WTC11 (cell line): Measurements from ENCODE around the gene AP5B1. TPM values are rescaled to one million over a fixed set of nuclear protein-coding genes. Genes with fewer than 3 reads are reported as not detected.

Experiments used
- ATAC-seq: fragments of 200-7000 bp; cut with Tn5 transposase; 2 replicates; pipeline ENCODE4 v1.10.0; 2021; ENCODE audit warnings: mild to moderate bottlenecking, moderate library complexity
- CTCF ChIA-PET: fragments of 300-600 bp; sonication (Branson Sonifier 250); formaldehyde crosslinking; loops from one replicate; lab custom pipeline; 2021; ENCODE audit warnings: antibody characterized with exemption; lab: Charles Lee
- POLR2A ChIA-PET: fragments of 350-600 bp; sonication (Branson Sonifier 250); formaldehyde crosslinking; loops from one replicate; lab custom pipeline; 2021; ENCODE audit warnings: antibody characterized with exemption; lab: Charles Lee
- DNase-seq: peaks from one replicate; pipeline ENCODE4 v3.0.0; 2021; ENCODE audit warnings: low spot score
- H3K27ac Mint-ChIP-seq: 2 replicates; pipeline ENCODE4 v1.8.0; 2021; ENCODE audit warnings: mixed read lengths
- H3K27me3 Mint-ChIP-seq: 2 replicates; pipeline ENCODE4 v1.8.0; 2021; ENCODE audit warnings: low read depth, mild to moderate bottlenecking, moderate library complexity, mixed read lengths
- H3K36me3 Mint-ChIP-seq: 2 replicates; pipeline ENCODE4 v1.8.0; 2021; ENCODE audit warnings: mixed read lengths
- H3K4me1 Mint-ChIP-seq: 2 replicates; pipeline ENCODE4 v1.8.0; 2022; ENCODE audit warnings: mixed read lengths
- H3K4me3 Mint-ChIP-seq: 2 replicates; pipeline ENCODE4 v1.8.0; 2021; ENCODE audit warnings: mild to moderate bottlenecking, moderate library complexity, mixed read lengths
- H3K9me3 Mint-ChIP-seq: 2 replicates; pipeline ENCODE4 v1.8.0; 2021; ENCODE audit warnings: mixed read lengths
- ATF1 ChIP-seq: sonication (generic); formaldehyde crosslinking; IDR thresholded peaks from 2 replicates; pipeline ENCODE4 v1.8.1; 2023; ENCODE audit warnings: mild to moderate bottlenecking, moderate library complexity, missing genetic modification reagents
- EMX1 ChIP-seq: fragments of 250-450 bp; sonication (Bioruptor Pico); IDR thresholded peaks from 2 replicates; pipeline ENCODE4 v1.8.0; 2021; ENCODE audit warnings: mild to moderate bottlenecking
- HMGA2 ChIP-seq: fragments of 250-450 bp; sonication (Bioruptor Pico); IDR thresholded peaks from 2 replicates; pipeline ENCODE4 v1.4.0; 2021; ENCODE audit warnings: mild to moderate bottlenecking, moderate library complexity
- SP1 ChIP-seq: sonication (generic); formaldehyde crosslinking; conservative IDR thresholded peaks from 2 replicates; pipeline ENCODE4 v1.8.1; 2022; ENCODE audit warnings: missing genetic modification reagents
- TEAD1 ChIP-seq: sonication (generic); formaldehyde crosslinking; IDR thresholded peaks from 2 replicates; pipeline ENCODE4 v1.8.0; 2022; ENCODE audit warnings: mild to moderate bottlenecking, missing genetic modification reagents
- ZNF138 ChIP-seq: sonication (generic); formaldehyde crosslinking; conservative IDR thresholded peaks from 2 replicates; pipeline ENCODE4 v1.8.1; 2022; ENCODE audit warnings: mild to moderate bottlenecking, moderate library complexity, missing genetic modification reagents
- ZNF219 ChIP-seq: sonication (generic); formaldehyde crosslinking; IDR thresholded peaks from 2 replicates; pipeline ENCODE4 v1.8.0; 2023; ENCODE audit warnings: missing genetic modification reagents, mild to moderate bottlenecking, borderline replicate concordance
- ZNF416 ChIP-seq: fragments of 250-450 bp; sonication (Bioruptor Pico); IDR thresholded peaks from 2 replicates; pipeline ENCODE4 v1.9.0; 2021; ENCODE audit warnings: mild to moderate bottlenecking, inconsistent platforms
- total RNA-seq: library from RNA; stranded (reverse); gene quantifications from 3 replicates; pipeline ENCODE4 v1.2.3, GENCODE V29; 2021
- TF ChIP-seq, protein P1 (sequence below): fragments of 250-450 bp; sonication (Bioruptor Pico); IDR thresholded peaks from 2 replicates; pipeline ENCODE4 v1.9.0; 2021; ENCODE audit warnings: mild to moderate bottlenecking, borderline replicate concordance
- TF ChIP-seq, protein P2 (sequence below): sonication (generic); formaldehyde crosslinking; conservative IDR thresholded peaks from 2 replicates; pipeline ENCODE4 v1.8.1; 2023; ENCODE audit warnings: mild to moderate bottlenecking, low read depth, missing genetic modification reagents, moderate library complexity
- TF ChIP-seq, protein P3 (sequence below): sonication (generic); formaldehyde crosslinking; IDR thresholded peaks from 2 replicates; pipeline ENCODE4 v1.8.0; 2022; ENCODE audit warnings: mild to moderate bottlenecking, missing genetic modification reagents
- TF ChIP-seq, protein P4 (sequence below): sonication (generic); formaldehyde crosslinking; conservative IDR thresholded peaks from 2 replicates; pipeline ENCODE4 v1.8.1; 2022; ENCODE audit warnings: mild to moderate bottlenecking, missing genetic modification reagents
- TF ChIP-seq, protein P5 (sequence below): sonication (generic); formaldehyde crosslinking; IDR thresholded peaks from 2 replicates; pipeline ENCODE4 v1.8.1; 2022; ENCODE audit warnings: low read depth, missing genetic modification reagents, borderline replicate concordance
- TF ChIP-seq, protein P6 (sequence below): sonication (generic); formaldehyde crosslinking; IDR thresholded peaks from 2 replicates; pipeline ENCODE4 v1.8.1; 2023; ENCODE audit warnings: mild to moderate bottlenecking, missing genetic modification reagents
- TF ChIP-seq, protein P7 (sequence below): fragments of 250-450 bp; sonication (Bioruptor Pico); IDR thresholded peaks from 2 replicates; pipeline ENCODE4 v1.9.0; 2021; ENCODE audit warnings: mild to moderate bottlenecking
- TF ChIP-seq, protein P8 (sequence below): sonication (generic); formaldehyde crosslinking; IDR thresholded peaks from 2 replicates; pipeline ENCODE4 v1.8.0; 2022; ENCODE audit warnings: missing genetic modification reagents
- TF ChIP-seq, protein P9 (sequence below): sonication (generic); formaldehyde crosslinking; IDR thresholded peaks from 2 replicates; pipeline ENCODE4 v1.8.0; 2023; ENCODE audit warnings: missing genetic modification reagents

The AP5B1 gene
- total RNA-seq, 1 experiment from 2014 or later, result 17.2 TPM

DNA sequence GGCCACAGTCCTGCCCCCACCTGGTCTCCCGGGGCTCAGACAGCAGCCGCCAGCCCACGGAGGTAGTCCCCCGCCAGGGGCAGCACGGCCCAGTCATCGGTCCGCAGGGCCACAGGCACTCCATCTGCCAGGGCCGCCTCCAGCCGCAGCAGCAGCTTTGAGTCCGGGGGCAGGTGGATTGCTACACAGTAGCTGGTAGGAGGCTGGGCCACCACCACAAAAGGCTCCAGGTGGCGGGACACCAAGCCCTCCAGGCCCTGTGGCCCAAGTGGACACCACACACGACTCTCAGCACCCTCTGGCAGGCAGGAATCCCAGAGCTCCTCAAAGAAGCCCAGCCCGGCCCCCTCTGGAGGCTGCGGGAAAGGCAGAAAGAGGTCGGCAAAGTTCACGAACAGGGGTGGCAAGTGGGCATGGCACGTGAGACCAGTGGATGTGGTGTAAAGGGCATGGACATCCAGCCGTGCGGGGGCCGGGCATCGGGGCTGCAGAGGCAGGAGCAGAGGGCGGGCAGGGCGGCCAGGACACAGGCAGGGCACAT, 2.9 kb downstream of the AP5B1 start (continued):
- TF ChIP-seq, protein P1, sequence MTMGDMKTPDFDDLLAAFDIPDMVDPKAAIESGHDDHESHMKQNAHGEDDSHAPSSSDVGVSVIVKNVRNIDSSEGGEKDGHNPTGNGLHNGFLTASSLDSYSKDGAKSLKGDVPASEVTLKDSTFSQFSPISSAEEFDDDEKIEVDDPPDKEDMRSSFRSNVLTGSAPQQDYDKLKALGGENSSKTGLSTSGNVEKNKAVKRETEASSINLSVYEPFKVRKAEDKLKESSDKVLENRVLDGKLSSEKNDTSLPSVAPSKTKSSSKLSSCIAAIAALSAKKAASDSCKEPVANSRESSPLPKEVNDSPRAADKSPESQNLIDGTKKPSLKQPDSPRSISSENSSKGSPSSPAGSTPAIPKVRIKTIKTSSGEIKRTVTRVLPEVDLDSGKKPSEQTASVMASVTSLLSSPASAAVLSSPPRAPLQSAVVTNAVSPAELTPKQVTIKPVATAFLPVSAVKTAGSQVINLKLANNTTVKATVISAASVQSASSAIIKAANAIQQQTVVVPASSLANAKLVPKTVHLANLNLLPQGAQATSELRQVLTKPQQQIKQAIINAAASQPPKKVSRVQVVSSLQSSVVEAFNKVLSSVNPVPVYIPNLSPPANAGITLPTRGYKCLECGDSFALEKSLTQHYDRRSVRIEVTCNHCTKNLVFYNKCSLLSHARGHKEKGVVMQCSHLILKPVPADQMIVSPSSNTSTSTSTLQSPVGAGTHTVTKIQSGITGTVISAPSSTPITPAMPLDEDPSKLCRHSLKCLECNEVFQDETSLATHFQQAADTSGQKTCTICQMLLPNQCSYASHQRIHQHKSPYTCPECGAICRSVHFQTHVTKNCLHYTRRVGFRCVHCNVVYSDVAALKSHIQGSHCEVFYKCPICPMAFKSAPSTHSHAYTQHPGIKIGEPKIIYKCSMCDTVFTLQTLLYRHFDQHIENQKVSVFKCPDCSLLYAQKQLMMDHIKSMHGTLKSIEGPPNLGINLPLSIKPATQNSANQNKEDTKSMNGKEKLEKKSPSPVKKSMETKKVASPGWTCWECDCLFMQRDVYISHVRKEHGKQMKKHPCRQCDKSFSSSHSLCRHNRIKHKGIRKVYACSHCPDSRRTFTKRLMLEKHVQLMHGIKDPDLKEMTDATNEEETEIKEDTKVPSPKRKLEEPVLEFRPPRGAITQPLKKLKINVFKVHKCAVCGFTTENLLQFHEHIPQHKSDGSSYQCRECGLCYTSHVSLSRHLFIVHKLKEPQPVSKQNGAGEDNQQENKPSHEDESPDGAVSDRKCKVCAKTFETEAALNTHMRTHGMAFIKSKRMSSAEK, result no peak
- TF ChIP-seq, protein P2, sequence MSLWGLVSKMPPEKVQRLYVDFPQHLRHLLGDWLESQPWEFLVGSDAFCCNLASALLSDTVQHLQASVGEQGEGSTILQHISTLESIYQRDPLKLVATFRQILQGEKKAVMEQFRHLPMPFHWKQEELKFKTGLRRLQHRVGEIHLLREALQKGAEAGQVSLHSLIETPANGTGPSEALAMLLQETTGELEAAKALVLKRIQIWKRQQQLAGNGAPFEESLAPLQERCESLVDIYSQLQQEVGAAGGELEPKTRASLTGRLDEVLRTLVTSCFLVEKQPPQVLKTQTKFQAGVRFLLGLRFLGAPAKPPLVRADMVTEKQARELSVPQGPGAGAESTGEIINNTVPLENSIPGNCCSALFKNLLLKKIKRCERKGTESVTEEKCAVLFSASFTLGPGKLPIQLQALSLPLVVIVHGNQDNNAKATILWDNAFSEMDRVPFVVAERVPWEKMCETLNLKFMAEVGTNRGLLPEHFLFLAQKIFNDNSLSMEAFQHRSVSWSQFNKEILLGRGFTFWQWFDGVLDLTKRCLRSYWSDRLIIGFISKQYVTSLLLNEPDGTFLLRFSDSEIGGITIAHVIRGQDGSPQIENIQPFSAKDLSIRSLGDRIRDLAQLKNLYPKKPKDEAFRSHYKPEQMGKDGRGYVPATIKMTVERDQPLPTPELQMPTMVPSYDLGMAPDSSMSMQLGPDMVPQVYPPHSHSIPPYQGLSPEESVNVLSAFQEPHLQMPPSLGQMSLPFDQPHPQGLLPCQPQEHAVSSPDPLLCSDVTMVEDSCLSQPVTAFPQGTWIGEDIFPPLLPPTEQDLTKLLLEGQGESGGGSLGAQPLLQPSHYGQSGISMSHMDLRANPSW, result no peak
- no peak for TF ChIP-seq ATF1 (CRISPR knock-in tag)
- no peak for TF ChIP-seq TEAD1 (CRISPR knock-in tag)
- no peak for TF ChIP-seq ZNF138 (CRISPR knock-in tag)
- no peak for TF ChIP-seq EMX1
- TF ChIP-seq, protein P3, sequence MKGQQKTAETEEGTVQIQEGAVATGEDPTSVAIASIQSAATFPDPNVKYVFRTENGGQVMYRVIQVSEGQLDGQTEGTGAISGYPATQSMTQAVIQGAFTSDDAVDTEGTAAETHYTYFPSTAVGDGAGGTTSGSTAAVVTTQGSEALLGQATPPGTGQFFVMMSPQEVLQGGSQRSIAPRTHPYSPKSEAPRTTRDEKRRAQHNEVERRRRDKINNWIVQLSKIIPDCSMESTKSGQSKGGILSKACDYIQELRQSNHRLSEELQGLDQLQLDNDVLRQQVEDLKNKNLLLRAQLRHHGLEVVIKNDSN (CRISPR knock-in tag), result no peak
- TF ChIP-seq ZNF416, result no peak
- TF ChIP-seq, protein P4, sequence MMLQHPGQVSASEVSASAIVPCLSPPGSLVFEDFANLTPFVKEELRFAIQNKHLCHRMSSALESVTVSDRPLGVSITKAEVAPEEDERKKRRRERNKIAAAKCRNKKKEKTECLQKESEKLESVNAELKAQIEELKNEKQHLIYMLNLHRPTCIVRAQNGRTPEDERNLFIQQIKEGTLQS, result no peak

DNA sequence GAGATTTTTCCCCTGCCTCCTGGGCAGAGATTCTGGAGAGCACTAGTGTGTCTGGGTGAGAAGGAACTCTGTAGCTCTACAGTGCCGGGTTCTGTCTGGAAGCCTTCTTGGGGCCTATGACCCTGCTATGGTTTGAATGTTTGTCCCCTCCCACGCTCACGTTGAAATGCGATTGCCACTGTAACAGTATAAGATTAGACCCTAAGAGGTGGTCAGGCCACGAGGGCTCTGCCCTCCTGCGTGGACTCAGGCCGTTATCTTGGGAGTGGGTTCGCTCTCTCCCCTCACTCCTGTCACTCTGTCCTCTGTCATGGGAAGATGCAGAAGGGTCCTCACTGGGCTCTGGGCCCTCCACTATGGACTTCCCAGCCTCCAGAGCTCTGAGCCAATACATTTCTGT, 3.5 kb downstream of the AP5B1 start:
- Mint-ChIP-seq H3K9me3 (no peaks in the 10 kb centered on the region), H3K36me3 (no peaks in the 10 kb centered on the region), H3K27me3 (peaks cover 8% of the 10 kb centered on the region), H3K4me1 (peaks cover 2% of the 10 kb centered on the region; the same call in 1 of the 2 replicates), H3K4me3 (no peak overlapping the region), H3K27ac (no peak overlapping the region)
- ChIA-PET POLR2A (no interaction called here), CTCF (interaction anchor here (1.0 to 1.3 kb wide), 5 partner anchors 24 to 83 kb away, joined by 3 to 6 read pairs (median 3); partner anchors contain the start of genes KAT5 and MUS81)
- no peak for DNase-seq
- ATAC-seq, result no peak
- TF ChIP-seq, protein P5, sequence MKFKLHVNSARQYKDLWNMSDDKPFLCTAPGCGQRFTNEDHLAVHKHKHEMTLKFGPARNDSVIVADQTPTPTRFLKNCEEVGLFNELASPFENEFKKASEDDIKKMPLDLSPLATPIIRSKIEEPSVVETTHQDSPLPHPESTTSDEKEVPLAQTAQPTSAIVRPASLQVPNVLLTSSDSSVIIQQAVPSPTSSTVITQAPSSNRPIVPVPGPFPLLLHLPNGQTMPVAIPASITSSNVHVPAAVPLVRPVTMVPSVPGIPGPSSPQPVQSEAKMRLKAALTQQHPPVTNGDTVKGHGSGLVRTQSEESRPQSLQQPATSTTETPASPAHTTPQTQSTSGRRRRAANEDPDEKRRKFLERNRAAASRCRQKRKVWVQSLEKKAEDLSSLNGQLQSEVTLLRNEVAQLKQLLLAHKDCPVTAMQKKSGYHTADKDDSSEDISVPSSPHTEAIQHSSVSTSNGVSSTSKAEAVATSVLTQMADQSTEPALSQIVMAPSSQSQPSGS (CRISPR knock-in tag), result no peak
- TF ChIP-seq HMGA2 (CRISPR knock-in tag), result no peak
- TF ChIP-seq, protein P6, sequence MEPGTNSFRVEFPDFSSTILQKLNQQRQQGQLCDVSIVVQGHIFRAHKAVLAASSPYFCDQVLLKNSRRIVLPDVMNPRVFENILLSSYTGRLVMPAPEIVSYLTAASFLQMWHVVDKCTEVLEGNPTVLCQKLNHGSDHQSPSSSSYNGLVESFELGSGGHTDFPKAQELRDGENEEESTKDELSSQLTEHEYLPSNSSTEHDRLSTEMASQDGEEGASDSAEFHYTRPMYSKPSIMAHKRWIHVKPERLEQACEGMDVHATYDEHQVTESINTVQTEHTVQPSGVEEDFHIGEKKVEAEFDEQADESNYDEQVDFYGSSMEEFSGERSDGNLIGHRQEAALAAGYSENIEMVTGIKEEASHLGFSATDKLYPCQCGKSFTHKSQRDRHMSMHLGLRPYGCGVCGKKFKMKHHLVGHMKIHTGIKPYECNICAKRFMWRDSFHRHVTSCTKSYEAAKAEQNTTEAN (CRISPR knock-in tag), result no peak
- TF ChIP-seq, protein P7, sequence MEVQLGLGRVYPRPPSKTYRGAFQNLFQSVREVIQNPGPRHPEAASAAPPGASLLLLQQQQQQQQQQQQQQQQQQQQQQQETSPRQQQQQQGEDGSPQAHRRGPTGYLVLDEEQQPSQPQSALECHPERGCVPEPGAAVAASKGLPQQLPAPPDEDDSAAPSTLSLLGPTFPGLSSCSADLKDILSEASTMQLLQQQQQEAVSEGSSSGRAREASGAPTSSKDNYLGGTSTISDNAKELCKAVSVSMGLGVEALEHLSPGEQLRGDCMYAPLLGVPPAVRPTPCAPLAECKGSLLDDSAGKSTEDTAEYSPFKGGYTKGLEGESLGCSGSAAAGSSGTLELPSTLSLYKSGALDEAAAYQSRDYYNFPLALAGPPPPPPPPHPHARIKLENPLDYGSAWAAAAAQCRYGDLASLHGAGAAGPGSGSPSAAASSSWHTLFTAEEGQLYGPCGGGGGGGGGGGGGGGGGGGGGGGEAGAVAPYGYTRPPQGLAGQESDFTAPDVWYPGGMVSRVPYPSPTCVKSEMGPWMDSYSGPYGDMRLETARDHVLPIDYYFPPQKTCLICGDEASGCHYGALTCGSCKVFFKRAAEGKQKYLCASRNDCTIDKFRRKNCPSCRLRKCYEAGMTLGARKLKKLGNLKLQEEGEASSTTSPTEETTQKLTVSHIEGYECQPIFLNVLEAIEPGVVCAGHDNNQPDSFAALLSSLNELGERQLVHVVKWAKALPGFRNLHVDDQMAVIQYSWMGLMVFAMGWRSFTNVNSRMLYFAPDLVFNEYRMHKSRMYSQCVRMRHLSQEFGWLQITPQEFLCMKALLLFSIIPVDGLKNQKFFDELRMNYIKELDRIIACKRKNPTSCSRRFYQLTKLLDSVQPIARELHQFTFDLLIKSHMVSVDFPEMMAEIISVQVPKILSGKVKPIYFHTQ (CRISPR knock-in tag), result no peak
- TF ChIP-seq TEAD1 (CRISPR knock-in tag), result no peak
- TF ChIP-seq, protein P8, sequence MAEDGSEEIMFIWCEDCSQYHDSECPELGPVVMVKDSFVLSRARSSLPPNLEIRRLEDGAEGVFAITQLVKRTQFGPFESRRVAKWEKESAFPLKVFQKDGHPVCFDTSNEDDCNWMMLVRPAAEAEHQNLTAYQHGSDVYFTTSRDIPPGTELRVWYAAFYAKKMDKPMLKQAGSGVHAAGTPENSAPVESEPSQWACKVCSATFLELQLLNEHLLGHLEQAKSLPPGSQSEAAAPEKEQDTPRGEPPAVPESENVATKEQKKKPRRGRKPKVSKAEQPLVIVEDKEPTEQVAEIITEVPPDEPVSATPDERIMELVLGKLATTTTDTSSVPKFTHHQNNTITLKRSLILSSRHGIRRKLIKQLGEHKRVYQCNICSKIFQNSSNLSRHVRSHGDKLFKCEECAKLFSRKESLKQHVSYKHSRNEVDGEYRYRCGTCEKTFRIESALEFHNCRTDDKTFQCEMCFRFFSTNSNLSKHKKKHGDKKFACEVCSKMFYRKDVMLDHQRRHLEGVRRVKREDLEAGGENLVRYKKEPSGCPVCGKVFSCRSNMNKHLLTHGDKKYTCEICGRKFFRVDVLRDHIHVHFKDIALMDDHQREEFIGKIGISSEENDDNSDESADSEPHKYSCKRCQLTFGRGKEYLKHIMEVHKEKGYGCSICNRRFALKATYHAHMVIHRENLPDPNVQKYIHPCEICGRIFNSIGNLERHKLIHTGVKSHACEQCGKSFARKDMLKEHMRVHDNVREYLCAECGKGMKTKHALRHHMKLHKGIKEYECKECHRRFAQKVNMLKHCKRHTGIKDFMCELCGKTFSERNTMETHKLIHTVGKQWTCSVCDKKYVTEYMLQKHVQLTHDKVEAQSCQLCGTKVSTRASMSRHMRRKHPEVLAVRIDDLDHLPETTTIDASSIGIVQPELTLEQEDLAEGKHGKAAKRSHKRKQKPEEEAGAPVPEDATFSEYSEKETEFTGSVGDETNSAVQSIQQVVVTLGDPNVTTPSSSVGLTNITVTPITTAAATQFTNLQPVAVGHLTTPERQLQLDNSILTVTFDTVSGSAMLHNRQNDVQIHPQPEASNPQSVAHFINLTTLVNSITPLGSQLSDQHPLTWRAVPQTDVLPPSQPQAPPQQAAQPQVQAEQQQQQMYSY (CRISPR knock-in tag), result no peak
- TF ChIP-seq ZNF219 (CRISPR knock-in tag), result no peak
- no peak for TF ChIP-seq SP1 (CRISPR knock-in tag)
- TF ChIP-seq, protein P9, sequence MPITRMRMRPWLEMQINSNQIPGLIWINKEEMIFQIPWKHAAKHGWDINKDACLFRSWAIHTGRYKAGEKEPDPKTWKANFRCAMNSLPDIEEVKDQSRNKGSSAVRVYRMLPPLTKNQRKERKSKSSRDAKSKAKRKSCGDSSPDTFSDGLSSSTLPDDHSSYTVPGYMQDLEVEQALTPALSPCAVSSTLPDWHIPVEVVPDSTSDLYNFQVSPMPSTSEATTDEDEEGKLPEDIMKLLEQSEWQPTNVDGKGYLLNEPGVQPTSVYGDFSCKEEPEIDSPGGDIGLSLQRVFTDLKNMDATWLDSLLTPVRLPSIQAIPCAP, result no peak
